HEK293 (cell line): ENCODE measurements around the gene CREBRF.
A peak's percentile ranks its signal among the peaks of the same experiment; 100 is the strongest.

Source experiments
- CTCF ChIA-PET: fragments of 350-600 bp; formaldehyde crosslinking; extraction: SDS; loops from one replicate; lab custom pipeline; 2021; ENCODE audit warnings: antibody characterized with exemption; lab: Yijun Ruan, JAX
- POLR2A ChIA-PET: fragments of 300-600 bp; formaldehyde crosslinking; extraction: SDS; loops from one replicate; lab custom pipeline; 2020; ENCODE audit warnings: antibody characterized with exemption, inconsistent platforms; lab: Yijun Ruan, JAX
- H3K27ac ChIP-seq: fragments of 200-500 bp; sonication (Bioruptor generic); 2 replicates; pipeline ENCODE4 v1.5.1; 2014; ENCODE audit warnings: low read depth, low read length, control low read depth, inconsistent platforms; ENCODE audit errors: extremely low read depth
- H3K36me3 ChIP-seq, 2 experiments: fragments of 200-500 bp in 1 of 2; sonication (Bioruptor generic) in 1 of 2; 1 replicate in 1 of 2; 2 replicates in 1 of 2; pipeline ENCODE4 v1.5.1; 2014 to 2017; ENCODE audit warnings: inconsistent platforms in 2 of 2, low read length in 2 of 2; ENCODE audit not compliant: control insufficient read depth in 2 of 2, insufficient read depth in 1 of 2
- H3K4me1 ChIP-seq: fragments of 200-500 bp; sonication (Bioruptor generic); 2 replicates; pipeline ENCODE4 v1.5.1; 2014; ENCODE audit warnings: mild to moderate bottlenecking, low read length, inconsistent platforms; ENCODE audit not compliant: control insufficient read depth, insufficient read depth
- H3K4me3 ChIP-seq: 2 replicates; pipeline ENCODE4 v1.5.1; 2011; ENCODE audit warnings: low read depth, mild to moderate bottlenecking, control low read depth, low read length, moderate library complexity
- H3K9me3 ChIP-seq: fragments of 200-500 bp; sonication (Bioruptor generic); 2 replicates; pipeline ENCODE4 v1.5.1; 2014; ENCODE audit warnings: low read depth, low read length, inconsistent platforms; ENCODE audit not compliant: control insufficient read depth, insufficient read depth
- BCL11B ChIP-seq: fragments of 450-650 bp; formaldehyde crosslinking; IDR thresholded peaks from 2 replicates; pipeline ENCODE4 v1.5.1; 2016; ENCODE audit warnings: low read depth, missing biosample characterization, missing genetic modification characterization
- GLI2 ChIP-seq: fragments of 450-650 bp; formaldehyde crosslinking; IDR thresholded peaks from 2 replicates; pipeline ENCODE4; 2017; ENCODE audit warnings: missing biosample characterization, missing genetic modification characterization, low read depth, borderline replicate concordance
- KLF9 ChIP-seq: fragments of 450-650 bp; formaldehyde crosslinking; IDR thresholded peaks from 2 replicates; pipeline ENCODE4 v1.5.1; 2016; ENCODE audit warnings: missing biosample characterization, missing genetic modification characterization, low read depth
- MEIS1 ChIP-seq: sonication (generic); formaldehyde crosslinking; IDR thresholded peaks from 2 replicates; pipeline ENCODE4 v1.8.1; 2022; ENCODE audit warnings: missing genetic modification reagents, mild to moderate bottlenecking, borderline replicate concordance
- OSR2 ChIP-seq: fragments of 450-650 bp; formaldehyde crosslinking; IDR thresholded peaks from 2 replicates; pipeline ENCODE4 v1.5.1; 2016; ENCODE audit warnings: missing biosample characterization, missing genetic modification characterization
- OVOL3 ChIP-seq: fragments of 450-650 bp; formaldehyde crosslinking; IDR thresholded peaks from 2 replicates; pipeline ENCODE4 v1.5.1; 2016; ENCODE audit warnings: missing biosample characterization, missing genetic modification characterization
- PATZ1 ChIP-seq: fragments of 450-650 bp; formaldehyde crosslinking; IDR thresholded peaks from 2 replicates; pipeline ENCODE4 v1.5.1; 2016; ENCODE audit warnings: missing biosample characterization, missing genetic modification characterization
- SCRT2 ChIP-seq: fragments of 450-650 bp; formaldehyde crosslinking; IDR thresholded peaks from 2 replicates; pipeline ENCODE4 v1.5.1; 2016; ENCODE audit warnings: missing biosample characterization, missing genetic modification characterization
- SP7 ChIP-seq: fragments of 450-650 bp; formaldehyde crosslinking; IDR thresholded peaks from 2 replicates; pipeline ENCODE4 v1.5.1; 2016; ENCODE audit warnings: missing biosample characterization, missing genetic modification characterization
- TCF7L2 ChIP-seq: IDR thresholded peaks from 2 replicates; pipeline ENCODE4 v1.6.1; 2011; ENCODE audit warnings: low read depth, mild to moderate bottlenecking, inconsistent platforms, low read length, moderate library complexity, borderline replicate concordance
- ZBTB20 ChIP-seq: fragments of 450-650 bp; formaldehyde crosslinking; IDR thresholded peaks from 2 replicates; pipeline ENCODE4 v1.5.1; 2016; ENCODE audit warnings: missing biosample characterization, missing genetic modification characterization
- ZFP37 ChIP-seq: fragments of 450-650 bp; formaldehyde crosslinking; IDR thresholded peaks from 2 replicates; pipeline ENCODE4 v1.5.1; 2016; ENCODE audit warnings: missing biosample characterization, missing genetic modification characterization
- ZNF121 ChIP-seq: fragments of 450-650 bp; formaldehyde crosslinking; IDR thresholded peaks from 2 replicates; pipeline ENCODE4 v1.5.1; 2016; ENCODE audit warnings: missing biosample characterization, missing genetic modification characterization
- ZNF155 ChIP-seq: fragments of 450-650 bp; formaldehyde crosslinking; IDR thresholded peaks from 2 replicates; pipeline ENCODE4 v1.5.1; 2016; ENCODE audit warnings: missing biosample characterization, missing genetic modification characterization
- ZNF2 ChIP-seq: fragments of 450-650 bp; formaldehyde crosslinking; IDR thresholded peaks from 2 replicates; pipeline ENCODE4 v1.5.1; 2016; ENCODE audit warnings: missing biosample characterization, missing genetic modification characterization
- ZNF266 ChIP-seq: fragments of 450-650 bp; formaldehyde crosslinking; IDR thresholded peaks from 2 replicates; pipeline ENCODE4 v1.5.1; 2016; ENCODE audit warnings: missing biosample characterization, missing genetic modification characterization, low read depth
- ZNF280C ChIP-seq: fragments of 450-650 bp; formaldehyde crosslinking; IDR thresholded peaks from 2 replicates; pipeline ENCODE4 v1.5.1; 2016; ENCODE audit warnings: missing biosample characterization, missing genetic modification characterization
- ZNF423 ChIP-seq: fragments of 450-650 bp; formaldehyde crosslinking; IDR thresholded peaks from 2 replicates; pipeline ENCODE4 v1.5.1; 2016; ENCODE audit warnings: missing biosample characterization, missing genetic modification characterization
- ZNF426 ChIP-seq: fragments of 450-650 bp; formaldehyde crosslinking; IDR thresholded peaks from 2 replicates; pipeline ENCODE4 v1.5.1; 2017; ENCODE audit warnings: missing biosample characterization, missing genetic modification characterization, mild to moderate bottlenecking, inconsistent platforms, moderate library complexity
- ZNF510 ChIP-seq: fragments of 450-650 bp; formaldehyde crosslinking; IDR thresholded peaks from 2 replicates; pipeline ENCODE4 v1.5.1; 2018; ENCODE audit warnings: mild to moderate bottlenecking, missing genetic modification characterization, missing biosample characterization; ENCODE audit not compliant: insufficient replicate concordance
- ZNF529 ChIP-seq: fragments of 450-650 bp; formaldehyde crosslinking; IDR thresholded peaks from 2 replicates; pipeline ENCODE4 v1.5.1; 2017; ENCODE audit warnings: missing genetic modification characterization, missing biosample characterization; ENCODE audit not compliant: insufficient replicate concordance
- ZNF544 ChIP-seq: fragments of 450-650 bp; formaldehyde crosslinking; IDR thresholded peaks from 2 replicates; pipeline ENCODE4 v1.5.0; 2017; ENCODE audit warnings: missing biosample characterization, missing genetic modification characterization
- ZNF548 ChIP-seq: fragments of 450-650 bp; formaldehyde crosslinking; IDR thresholded peaks from 2 replicates; pipeline ENCODE4 v1.5.1; 2016; ENCODE audit warnings: missing biosample characterization, missing genetic modification characterization
- ZNF571 ChIP-seq: fragments of 450-650 bp; formaldehyde crosslinking; IDR thresholded peaks from 2 replicates; pipeline ENCODE4 v1.5.0; 2017; ENCODE audit warnings: missing biosample characterization, missing genetic modification characterization
- ZNF626 ChIP-seq: fragments of 450-650 bp; sonication (Bioruptor Pico); formaldehyde crosslinking; IDR thresholded peaks from 2 replicates; pipeline ENCODE4 v1.5.1; 2018; ENCODE audit warnings: missing biosample characterization, missing genetic modification characterization, inconsistent platforms
- ZSCAN16 ChIP-seq: fragments of 450-650 bp; formaldehyde crosslinking; IDR thresholded peaks from 2 replicates; pipeline ENCODE4 v1.5.1; 2016; ENCODE audit warnings: missing biosample characterization, missing genetic modification characterization
- TF ChIP-seq, protein P1 (sequence below): fragments of 450-650 bp; formaldehyde crosslinking; IDR thresholded peaks from 2 replicates; pipeline ENCODE4 v1.5.1; 2016; ENCODE audit warnings: missing biosample characterization, missing genetic modification characterization, low read depth
- TF ChIP-seq, protein P2 (sequence below): fragments of 450-650 bp; formaldehyde crosslinking; IDR thresholded peaks from 2 replicates; pipeline ENCODE4 v1.5.1; 2016; ENCODE audit warnings: missing biosample characterization, missing genetic modification characterization

Gene CREBRF, protein sequence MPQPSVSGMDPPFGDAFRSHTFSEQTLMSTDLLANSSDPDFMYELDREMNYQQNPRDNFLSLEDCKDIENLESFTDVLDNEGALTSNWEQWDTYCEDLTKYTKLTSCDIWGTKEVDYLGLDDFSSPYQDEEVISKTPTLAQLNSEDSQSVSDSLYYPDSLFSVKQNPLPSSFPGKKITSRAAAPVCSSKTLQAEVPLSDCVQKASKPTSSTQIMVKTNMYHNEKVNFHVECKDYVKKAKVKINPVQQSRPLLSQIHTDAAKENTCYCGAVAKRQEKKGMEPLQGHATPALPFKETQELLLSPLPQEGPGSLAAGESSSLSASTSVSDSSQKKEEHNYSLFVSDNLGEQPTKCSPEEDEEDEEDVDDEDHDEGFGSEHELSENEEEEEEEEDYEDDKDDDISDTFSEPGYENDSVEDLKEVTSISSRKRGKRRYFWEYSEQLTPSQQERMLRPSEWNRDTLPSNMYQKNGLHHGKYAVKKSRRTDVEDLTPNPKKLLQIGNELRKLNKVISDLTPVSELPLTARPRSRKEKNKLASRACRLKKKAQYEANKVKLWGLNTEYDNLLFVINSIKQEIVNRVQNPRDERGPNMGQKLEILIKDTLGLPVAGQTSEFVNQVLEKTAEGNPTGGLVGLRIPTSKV

DNA sequence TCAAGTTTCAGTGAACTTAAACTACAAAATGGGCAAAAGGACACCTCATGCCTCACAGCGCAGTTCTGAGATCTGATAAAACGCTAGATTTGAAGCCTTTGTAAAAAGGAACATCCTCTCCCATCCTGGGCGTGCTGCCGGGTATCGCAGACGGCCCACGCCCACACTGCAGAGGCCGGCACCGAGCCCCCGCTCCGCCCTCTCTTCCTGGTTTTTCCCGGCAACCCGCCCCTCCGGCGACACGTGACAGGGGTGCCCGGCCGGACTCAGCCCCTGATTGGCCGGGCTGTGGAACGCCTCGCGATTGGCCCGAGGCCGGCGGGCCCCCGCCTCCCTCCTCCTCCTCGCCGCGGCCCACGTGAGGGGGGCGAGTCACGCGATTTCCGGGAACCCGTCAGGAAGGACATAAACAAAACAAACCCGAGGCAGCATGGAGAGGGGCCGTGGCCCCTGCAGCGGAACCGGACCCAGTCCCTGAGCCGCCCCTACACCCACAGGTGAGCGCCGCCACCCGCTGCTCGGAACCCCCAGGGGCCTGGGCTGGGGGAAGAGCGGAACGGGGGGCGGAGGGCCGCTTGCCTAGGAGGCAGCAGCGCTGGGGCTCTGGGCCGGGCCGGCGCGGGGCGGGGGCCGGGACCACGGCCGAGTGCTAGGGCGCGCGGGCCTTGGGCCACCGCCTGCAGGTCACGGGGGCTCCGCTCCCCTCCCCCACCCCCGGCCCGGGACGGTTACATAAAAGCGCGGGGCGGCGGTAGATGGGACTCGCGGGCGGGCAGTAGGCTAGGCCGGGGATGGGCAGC is at the start of gene CREBRF:
CREBRF (plus strand) TSS at position 370 of the 800 bp plus-strand sequence. CDS start 24,424 bp downstream, outside the sequence.
- H3K36me3 ChIP-seq = no peaks in the 10 kb centered on the region
- ChIA-PET CTCF (no interaction called here), POLR2A (interaction anchor here (0.7 to 1.4 kb wide), 4 partner anchors 45 to 97 kb away, joined by 3 to 16 read pairs (median 6); partner anchors contain the start of genes ATP6V0E1, BNIP1 and RPL26L1)
- peak within 1 kb of the TSS; percentile 99 for H3K4me3 ChIP-seq
- 0 out of 2 replicates have a peak, but pooled peaks cover 2% of the 10 kb centered on the region for H3K4me1 ChIP-seq
- H3K27ac ChIP-seq = peak within 1 kb of the TSS; percentile 68
- no peaks in the 10 kb centered on the region for H3K9me3 ChIP-seq
- TF ChIP-seq PATZ1 (tag by site-specific recombination) = peak; percentile 95
- no peak for TF ChIP-seq ZNF423 (tag by site-specific recombination)
- TF ChIP-seq BCL11B = peak; percentile 55; the same call in 1 of the 2 replicates
- TF ChIP-seq OSR2 = no peak
- no peak for TF ChIP-seq MEIS1 (CRISPR knock-in tag)
- TF ChIP-seq ZNF510 (tag by site-specific recombination) = no peak
- peak; percentile 48; the same call in 1 of the 2 replicates for TF ChIP-seq ZBTB20 (tag by site-specific recombination)
- TF ChIP-seq ZNF266 (tag by site-specific recombination) = no peak
- no peak for TF ChIP-seq ZNF155 (tag by site-specific recombination)
- TF ChIP-seq TCF7L2 = no peak
- TF ChIP-seq ZNF529 = no peak
- TF ChIP-seq SP7 (tag by site-specific recombination) = peak; percentile 55
- no peak for TF ChIP-seq ZNF626 (tag by site-specific recombination)
- TF ChIP-seq ZNF426 = no peak
- no peak for TF ChIP-seq ZNF121 (tag by site-specific recombination)
- TF ChIP-seq, protein P1, sequence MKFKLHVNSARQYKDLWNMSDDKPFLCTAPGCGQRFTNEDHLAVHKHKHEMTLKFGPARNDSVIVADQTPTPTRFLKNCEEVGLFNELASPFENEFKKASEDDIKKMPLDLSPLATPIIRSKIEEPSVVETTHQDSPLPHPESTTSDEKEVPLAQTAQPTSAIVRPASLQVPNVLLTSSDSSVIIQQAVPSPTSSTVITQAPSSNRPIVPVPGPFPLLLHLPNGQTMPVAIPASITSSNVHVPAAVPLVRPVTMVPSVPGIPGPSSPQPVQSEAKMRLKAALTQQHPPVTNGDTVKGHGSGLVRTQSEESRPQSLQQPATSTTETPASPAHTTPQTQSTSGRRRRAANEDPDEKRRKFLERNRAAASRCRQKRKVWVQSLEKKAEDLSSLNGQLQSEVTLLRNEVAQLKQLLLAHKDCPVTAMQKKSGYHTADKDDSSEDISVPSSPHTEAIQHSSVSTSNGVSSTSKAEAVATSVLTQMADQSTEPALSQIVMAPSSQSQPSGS (tag by site-specific recombination) = no peak
- no peak for TF ChIP-seq ZSCAN16 (tag by site-specific recombination)
- TF ChIP-seq GLI2 (tag by site-specific recombination) = no peak
- TF ChIP-seq, protein P2, sequence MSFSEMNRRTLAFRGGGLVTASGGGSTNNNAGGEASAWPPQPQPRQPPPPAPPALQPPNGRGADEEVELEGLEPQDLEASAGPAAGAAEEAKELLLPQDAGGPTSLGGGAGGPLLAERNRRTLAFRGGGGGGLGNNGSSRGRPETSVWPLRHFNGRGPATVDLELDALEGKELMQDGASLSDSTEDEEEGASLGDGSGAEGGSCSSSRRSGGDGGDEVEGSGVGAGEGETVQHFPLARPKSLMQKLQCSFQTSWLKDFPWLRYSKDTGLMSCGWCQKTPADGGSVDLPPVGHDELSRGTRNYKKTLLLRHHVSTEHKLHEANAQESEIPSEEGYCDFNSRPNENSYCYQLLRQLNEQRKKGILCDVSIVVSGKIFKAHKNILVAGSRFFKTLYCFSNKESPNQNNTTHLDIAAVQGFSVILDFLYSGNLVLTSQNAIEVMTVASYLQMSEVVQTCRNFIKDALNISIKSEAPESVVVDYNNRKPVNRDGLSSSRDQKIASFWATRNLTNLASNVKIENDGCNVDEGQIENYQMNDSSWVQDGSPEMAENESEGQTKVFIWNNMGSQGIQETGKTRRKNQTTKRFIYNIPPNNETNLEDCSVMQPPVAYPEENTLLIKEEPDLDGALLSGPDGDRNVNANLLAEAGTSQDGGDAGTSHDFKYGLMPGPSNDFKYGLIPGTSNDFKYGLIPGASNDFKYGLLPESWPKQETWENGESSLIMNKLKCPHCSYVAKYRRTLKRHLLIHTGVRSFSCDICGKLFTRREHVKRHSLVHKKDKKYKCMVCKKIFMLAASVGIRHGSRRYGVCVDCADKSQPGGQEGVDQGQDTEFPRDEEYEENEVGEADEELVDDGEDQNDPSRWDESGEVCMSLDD = peak; percentile 17; the same call in 1 of the 2 replicates
- TF ChIP-seq ZNF548 (tag by site-specific recombination) = no peak
- no peak for TF ChIP-seq ZNF280C (tag by site-specific recombination)
- TF ChIP-seq ZFP37 (tag by site-specific recombination) = no peak
- no peak for TF ChIP-seq ZNF571
- no peak for TF ChIP-seq OVOL3
- no peak for TF ChIP-seq SCRT2 (tag by site-specific recombination)
- TF ChIP-seq ZNF2 (tag by site-specific recombination) = no peak
- TF ChIP-seq ZNF544 = no peak
- peak; percentile 97 for TF ChIP-seq KLF9 (tag by site-specific recombination)
